Vagina (tissue), 2 donors: ENCODE data around the gene NRP1. TPM values are rescaled to one million over a fixed set of nuclear protein-coding genes. Genes with fewer than 3 reads are reported as not detected.

ENCODE experiments used
- DNase-seq, 2 donors: peaks; one replicate each; pipeline ENCODE4 v3.0.0-alpha.2; 2017; ENCODE audit errors: extremely low spot score in 2 of 2
- H3K27ac ChIP-seq: fragments of 200-600 bp; sonication (generic); one replicate; pipeline ENCODE4 v1.5.1; 2019
- H3K27me3 ChIP-seq: fragments of 200-600 bp; sonication (generic); one replicate; pipeline ENCODE4 v1.5.1; 2019
- H3K36me3 ChIP-seq, 2 donors: fragments of 200-600 bp; sonication (generic); one replicate each; pipeline ENCODE4 v1.5.1; 2017 to 2019
- H3K4me1 ChIP-seq: fragments of 200-600 bp; sonication (generic); one replicate; pipeline ENCODE4 v1.5.1; 2019
- H3K4me3 ChIP-seq, 2 donors: fragments of 200-600 bp; sonication (generic); 1 replicate in 1 of 2; 2 replicates in 1 of 2; pipeline ENCODE4 v1.5.1; 2016 to 2019
- H3K9me3 ChIP-seq: fragments of 200-600 bp; sonication (generic); one replicate; pipeline ENCODE4 v1.5.1; 2019
- CTCF ChIP-seq, 3 experiments: fragments of 450-650 bp in 2 of 3; fragments of 200-600 bp in 1 of 3; sonication (generic) in 1 of 3; IDR thresholded peaks; one replicate each; pipeline ENCODE4 v1.5.1; 2017 to 2019; ENCODE audit warnings: antibody characterized with exemption in 3 of 3, mild to moderate bottlenecking in 2 of 3, moderate library complexity in 2 of 3
- POLR2A ChIP-seq, 2 donors: fragments of 450-650 bp; IDR thresholded peaks; one replicate each; pipeline ENCODE4 v1.6.1; 2017; ENCODE audit warnings: antibody characterized with exemption in 2 of 2, mild to moderate bottlenecking in 2 of 2, moderate library complexity in 2 of 2
- POLR2AphosphoS5 ChIP-seq, 2 donors: sonication (generic); formaldehyde crosslinking; IDR thresholded peaks; one replicate each; pipeline ENCODE4 v1.9.0; 2017; ENCODE audit warnings: antibody characterized with exemption in 2 of 2, mild to moderate bottlenecking in 2 of 2, low read depth in 1 of 2; ENCODE audit not compliant: insufficient read depth in 1 of 2
- intact Hi-C: fragments of 100-400 bp; cut with DNase I; formaldehyde crosslinking; loops from one replicate; pipeline ENCODE4 v1.15.1; 2023
- total RNA-seq: library from RNA; depleted of rRNA; stranded (reverse); fragments of >200 nt; gene quantifications from one replicate; pipeline ENCODE4 v1.2.3, GENCODE V29; 2016

The NRP1 gene
- total RNA-seq, 1 donor from 2014 or later, result 52.5 TPM

DNA sequence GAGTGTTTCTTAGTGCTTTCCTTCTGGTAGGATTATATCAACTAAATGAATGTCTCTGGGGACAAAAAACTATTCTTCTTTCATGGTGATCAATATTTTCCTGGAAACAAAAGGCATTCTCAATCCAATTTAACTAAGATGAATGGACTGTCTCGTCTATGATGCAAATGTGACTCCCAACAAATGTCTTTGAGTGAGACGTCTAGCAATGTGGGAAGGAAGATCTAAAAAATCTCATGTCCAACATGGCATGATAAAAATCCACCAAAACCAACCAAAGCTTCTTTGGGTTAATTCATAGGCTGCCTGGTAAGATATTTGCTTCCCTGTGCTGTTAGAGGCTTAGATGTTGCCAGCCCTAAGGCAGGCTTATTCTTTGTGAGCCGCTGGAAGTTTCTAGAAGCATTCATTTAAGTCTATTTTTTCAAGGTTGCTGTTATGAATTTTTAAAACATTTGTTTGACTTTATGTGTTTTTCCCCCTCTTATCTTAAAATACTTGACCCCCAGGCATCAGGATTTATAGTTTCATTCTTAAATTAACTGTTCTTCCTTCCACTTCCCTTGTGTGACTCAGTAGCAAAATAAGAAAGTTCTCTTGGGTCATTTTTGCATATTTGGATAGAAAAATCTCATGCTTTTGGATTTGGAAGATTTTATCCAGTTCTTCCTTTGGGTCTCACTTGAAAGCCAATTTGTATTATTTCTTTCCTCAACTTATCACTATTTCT, 156.3 kb downstream of the NRP1 start:
- no peak overlapping the region for H3K27ac ChIP-seq

DNA sequence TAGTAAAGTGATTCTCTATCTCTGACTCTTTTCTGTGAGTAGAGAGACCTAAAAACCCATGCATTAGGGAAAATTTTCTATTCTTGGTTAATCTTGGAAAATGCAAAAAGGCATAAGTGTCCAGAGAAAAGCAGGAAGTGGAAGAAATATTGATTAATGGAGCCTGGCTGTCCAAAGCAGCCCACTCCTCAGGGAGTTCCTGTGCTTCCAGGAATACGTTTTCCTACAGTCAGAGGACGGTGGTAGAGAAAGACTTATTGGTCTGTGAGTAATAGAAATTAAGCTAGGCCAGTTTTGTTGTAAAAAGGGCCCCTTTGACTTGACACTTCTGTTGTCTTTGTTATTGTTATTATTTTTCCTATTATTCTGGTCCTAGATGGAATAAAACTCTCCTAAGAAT, 157.8 kb downstream of the NRP1 start:
- intact Hi-C loops, result no loop called here
- H3K9me3 ChIP-seq, result no peaks in the 10 kb centered on the region
- TF ChIP-seq CTCF (IDR thresholded peaks at IDR 0.05) (no peak), POLR2AphosphoS5 (IDR thresholded peaks at IDR 0.05; ENCODE audit: insufficient read depth in 1 of 2, low read depth in 1 of 2) (no peak)
- no peaks in the 10 kb centered on the region for H3K4me1 ChIP-seq
- H3K27me3 ChIP-seq, result no peaks in the 10 kb centered on the region
- no peak overlapping the region for H3K27ac ChIP-seq
- no peak for DNase-seq
- H3K36me3 ChIP-seq, result peaks cover 0 to 9% of the 10 kb centered on the region in 2 donors
- no peak overlapping the region for H3K4me3 ChIP-seq

More for the DNA sequence above, 156.3 kb downstream of the NRP1 start:
- no peak for DNase-seq
- Histone ChIP-seq H3K4me3 (no peak overlapping the region), H3K4me1 (no peaks in the 10 kb centered on the region), H3K27me3 (no peaks in the 10 kb centered on the region), H3K36me3 (peaks cover 0 to 12% of the 10 kb centered on the region in 2 donors), H3K9me3 (no peaks in the 10 kb centered on the region)
- TF ChIP-seq CTCF (IDR thresholded peaks at IDR 0.05), result no peak
- no peak for TF ChIP-seq POLR2AphosphoS5 (IDR thresholded peaks at IDR 0.05; ENCODE audit: insufficient read depth in 1 of 2, low read depth in 1 of 2)
- no peak for TF ChIP-seq POLR2A (IDR thresholded peaks at IDR 0.05)
- intact Hi-C loops, result no loop called here

DNA sequence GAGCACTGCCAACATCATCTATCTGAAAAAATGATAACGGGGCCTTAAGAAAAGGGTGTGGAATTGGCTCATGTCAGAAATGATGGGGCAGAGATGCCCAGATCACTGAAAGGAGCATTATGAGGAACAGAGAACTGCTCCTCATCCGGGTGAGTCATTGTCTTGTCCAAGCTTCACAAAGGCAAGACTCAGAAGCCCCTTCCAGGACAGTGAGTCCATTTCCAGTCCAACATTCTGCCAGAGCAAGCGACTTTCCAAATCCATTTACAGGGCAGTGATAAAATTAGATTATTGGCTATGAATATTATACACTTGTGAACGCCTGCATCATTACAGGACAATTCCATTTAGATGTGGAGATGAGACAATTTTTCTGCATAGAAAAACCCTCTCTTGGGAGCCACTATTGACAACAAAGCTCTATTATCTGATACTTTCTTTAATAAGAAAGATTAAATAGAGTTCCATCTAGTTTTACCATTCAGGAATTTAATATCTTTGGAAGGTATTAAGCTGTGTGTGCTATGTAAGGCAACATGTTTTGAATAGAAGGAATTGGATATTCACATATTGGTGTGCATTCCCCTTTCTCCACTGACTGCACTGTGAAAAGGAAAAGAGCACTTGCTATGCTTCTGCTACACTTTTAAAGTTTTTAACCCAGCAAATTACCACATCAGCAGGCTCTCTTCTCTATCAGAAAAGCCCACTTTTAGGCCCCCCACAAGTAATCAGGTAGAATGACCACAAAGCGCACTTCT, 159.6 kb downstream of the NRP1 start:
- no peaks in the 10 kb centered on the region for H3K4me1 ChIP-seq
- no peak for TF ChIP-seq POLR2AphosphoS5 (IDR thresholded peaks at IDR 0.05; ENCODE audit: insufficient read depth in 1 of 2, low read depth in 1 of 2)
- no peak for TF ChIP-seq POLR2A (IDR thresholded peaks at IDR 0.05)
- TF ChIP-seq CTCF (IDR thresholded peaks at IDR 0.05), result no peak
- no peaks in the 10 kb centered on the region for H3K27me3 ChIP-seq
- DNase-seq, result no peak
- no peak overlapping the region for H3K27ac ChIP-seq
- no peaks in the 10 kb centered on the region for H3K9me3 ChIP-seq
- H3K4me3 ChIP-seq, result no peak overlapping the region
- peaks cover 0 to 6% of the 10 kb centered on the region in 2 donors for H3K36me3 ChIP-seq
- intact Hi-C loops, result no loop called here

GRCh38 chr10:33165911-33166310, 168.6 kb downstream of the NRP1 start:
- no peaks in the 10 kb centered on the region for H3K27me3 ChIP-seq
- no peaks in the 10 kb centered on the region for H3K36me3 ChIP-seq
- H3K4me3 ChIP-seq, result no peak overlapping the region
- intact Hi-C loops, result no loop called here
- H3K9me3 ChIP-seq, result no peaks in the 10 kb centered on the region
- no peak overlapping the region for H3K27ac ChIP-seq
- no peak for DNase-seq
- TF ChIP-seq CTCF (IDR thresholded peaks at IDR 0.05), result no peak
- TF ChIP-seq POLR2A (IDR thresholded peaks at IDR 0.05), result no peak
- no peaks in the 10 kb centered on the region for H3K4me1 ChIP-seq
